Measurements from ENCODE around the gene RDH16. TPM values are rescaled to one million over a fixed set of nuclear protein-coding genes. Genes with fewer than 3 reads are reported as not detected.

Gene RDH16
- total RNA-seq, 1 experiment from 2014 or later, result 0.59 TPM

DNA sequence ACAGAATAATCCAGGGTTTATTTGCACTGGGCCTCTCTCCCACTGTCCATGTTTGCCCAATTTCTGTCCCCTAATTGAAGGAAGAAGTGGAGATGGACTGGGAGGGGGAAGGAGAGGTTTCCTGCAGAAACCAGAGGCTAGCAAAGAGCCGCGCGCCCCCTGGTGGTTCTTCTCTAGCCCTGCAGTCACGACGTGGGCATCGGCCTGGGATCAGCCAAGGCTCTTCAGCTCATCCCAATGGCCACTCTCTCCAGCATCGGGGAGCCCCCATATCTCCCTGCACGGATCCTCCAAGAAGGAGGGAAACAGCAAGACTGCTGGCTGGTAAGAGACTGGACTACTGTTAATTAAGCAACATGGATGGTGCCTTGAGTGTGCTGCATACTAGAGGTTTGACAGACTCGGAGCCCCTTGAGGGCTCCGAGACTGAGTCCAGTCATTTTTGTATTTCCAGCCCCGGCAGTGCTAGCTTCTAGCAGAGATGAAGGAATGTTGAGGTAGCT is 30.2 kb upstream of the RDH16 start:
- Histone ChIP-seq H3K9me2 (ENCODE audit: insufficient read depth) (no peaks in the 10 kb centered on the region), H3K9ac (ENCODE audit: low read length) (no peak overlapping the region), H3K4me1 (ENCODE audit: control insufficient read depth in 1 of 2, insufficient read depth in 2 of 2, low read length in 2 of 2) (peaks cover 10 to 30% of the 10 kb centered on the region in 2 experiments; a peak in 3 of 4 replicates), H3K79me2 (ENCODE audit: insufficient read depth, low read length) (no peaks in the 10 kb centered on the region), H3K36me3 (ENCODE audit: control insufficient read depth in 1 of 2, insufficient read depth in 2 of 2, low read length in 2 of 2) (no peaks in the 10 kb centered on the region), H4K20me1 (ENCODE audit: insufficient read depth) (no peaks in the 10 kb centered on the region), H3K9me3 (ENCODE audit: control insufficient read depth in 1 of 2, insufficient read depth in 1 of 2, low read depth in 1 of 2, low read length in 2 of 2) (no peaks in the 10 kb centered on the region), H3K27ac (ENCODE audit: low read depth, low read length) (no peak overlapping the region), H3K4me2 (ENCODE audit: low read length) (peak overlapping the region; percentile 67), H2AFZ (ENCODE audit: low read depth, low read length, poor library complexity, severe bottlenecking) (peak overlapping the region; percentile 41), H3K27me3 (ENCODE audit: insufficient read depth, low read length) (no peaks in the 10 kb centered on the region), H3K4me3 (replicated peaks in 1 of 2; ENCODE audit: low read depth in 1 of 2, low read length in 2 of 2) (no peak overlapping the region)
- intact Hi-C loops (cut with micrococcal nuclease), result loop anchor here (1.0 to 5.0 kb wide), 4 partner anchors 40 to 230 kb away; partner anchors contain the start of gene HSD17B6
- POLR2A ChIA-PET, result interaction anchor here (1.0 kb wide), 1 partner anchor 262 kb away, joined by 3 read pairs; no protein-coding TSS in a partner anchor
- RAD21 ChIA-PET (ENCODE audit: low non-redundant PET in 1 of 2, low total read pairs in 2 of 2, uncharacterized antibody in 2 of 2, unreplicated experiment in 2 of 2), result interaction anchor here (0.6 to 1.3 kb wide), 6 partner anchors 124 to 230 kb away, joined by 3 to 7 read pairs (median 4); partner anchors contain the start of gene HSD17B6 (in 1 of the 2)
- TF ChIP-seq RAD21 (IDR thresholded peaks at IDR 0.05; ENCODE audit: low read depth) (peak; percentile 99), JUND (IDR thresholded peaks at IDR 0.05) (no peak), CBX3 (IDR thresholded peaks at IDR 0.05; ENCODE audit: low read depth) (no peak), SP1 (IDR thresholded peaks at IDR 0.05; ENCODE audit: low read depth) (no peak)
- TF ChIP-seq, protein P1, sequence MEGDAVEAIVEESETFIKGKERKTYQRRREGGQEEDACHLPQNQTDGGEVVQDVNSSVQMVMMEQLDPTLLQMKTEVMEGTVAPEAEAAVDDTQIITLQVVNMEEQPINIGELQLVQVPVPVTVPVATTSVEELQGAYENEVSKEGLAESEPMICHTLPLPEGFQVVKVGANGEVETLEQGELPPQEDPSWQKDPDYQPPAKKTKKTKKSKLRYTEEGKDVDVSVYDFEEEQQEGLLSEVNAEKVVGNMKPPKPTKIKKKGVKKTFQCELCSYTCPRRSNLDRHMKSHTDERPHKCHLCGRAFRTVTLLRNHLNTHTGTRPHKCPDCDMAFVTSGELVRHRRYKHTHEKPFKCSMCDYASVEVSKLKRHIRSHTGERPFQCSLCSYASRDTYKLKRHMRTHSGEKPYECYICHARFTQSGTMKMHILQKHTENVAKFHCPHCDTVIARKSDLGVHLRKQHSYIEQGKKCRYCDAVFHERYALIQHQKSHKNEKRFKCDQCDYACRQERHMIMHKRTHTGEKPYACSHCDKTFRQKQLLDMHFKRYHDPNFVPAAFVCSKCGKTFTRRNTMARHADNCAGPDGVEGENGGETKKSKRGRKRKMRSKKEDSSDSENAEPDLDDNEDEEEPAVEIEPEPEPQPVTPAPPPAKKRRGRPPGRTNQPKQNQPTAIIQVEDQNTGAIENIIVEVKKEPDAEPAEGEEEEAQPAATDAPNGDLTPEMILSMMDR (IDR thresholded peaks at IDR 0.05 in 2 of 3, conservative IDR thresholded peaks at IDR 0.05 in 1 of 3; ENCODE audit: borderline replicate concordance in 1 of 3, insufficient read depth in 1 of 3, low read depth in 2 of 3, low read length in 2 of 3), result peak; percentile 94 to 97 (median 95)
- ATAC-seq (peak; percentile 73), DNase-seq (ENCODE audit: low read depth, low spot score) (peak; percentile 58)
- BruUV-seq (replicated peaks), result no TSS peak
- CTCF ChIA-PET, result interaction anchor here (0.6 to 4.2 kb wide), 9 partner anchors 9 to 351 kb away, joined by 3 to 36 read pairs (median 4); partner anchors contain the start of genes HSD17B6 and NACA

DNA sequence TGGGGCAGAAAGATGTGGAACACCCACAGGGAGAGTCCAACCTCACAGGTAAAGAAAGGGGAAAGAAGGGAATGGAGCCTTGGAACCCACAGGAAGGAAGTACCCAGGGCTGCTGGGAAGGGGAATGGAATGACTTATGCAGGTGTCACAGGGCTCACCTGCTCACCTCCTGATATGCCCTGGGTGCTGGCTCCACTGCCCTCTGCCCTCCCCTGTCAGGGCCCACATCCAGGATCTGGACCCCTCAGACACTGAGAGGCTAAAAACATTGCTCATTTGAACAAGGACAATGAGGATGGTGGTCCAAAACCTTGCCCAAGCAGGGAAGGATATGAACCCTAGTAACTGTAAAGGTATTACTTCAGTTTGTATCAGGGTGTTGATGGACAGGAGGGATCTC is 29.6 kb upstream of the RDH16 start:
- no peak overlapping the region for H3K4me3 ChIP-seq (replicated peaks in 1 of 2; ENCODE audit: low read depth in 1 of 2, low read length in 2 of 2)
- RAD21 ChIA-PET (ENCODE audit: low non-redundant PET in 1 of 2, low total read pairs in 2 of 2, uncharacterized antibody in 2 of 2, unreplicated experiment in 2 of 2), result interaction anchor here (0.6 to 1.2 kb wide), 3 partner anchors 125 to 224 kb away, joined by 3 to 5 read pairs (median 4); partner anchors contain the start of gene HSD17B6 (in 1 of the 2)

More for the DNA sequence above, 29.6 kb upstream of the RDH16 start:
- Histone ChIP-seq H3K4me2 (ENCODE audit: low read length) (0 out of 2 replicates have a peak overlapping the region, but pooled peaks have one; percentile 67), H3K36me3 (ENCODE audit: control insufficient read depth in 1 of 2, insufficient read depth in 2 of 2, low read length in 2 of 2) (no peaks in the 10 kb centered on the region), H3K79me2 (ENCODE audit: insufficient read depth, low read length) (no peaks in the 10 kb centered on the region), H3K9me3 (ENCODE audit: control insufficient read depth in 1 of 2, insufficient read depth in 1 of 2, low read depth in 1 of 2, low read length in 2 of 2) (no peaks in the 10 kb centered on the region), H4K20me1 (ENCODE audit: insufficient read depth) (no peaks in the 10 kb centered on the region), H3K9ac (ENCODE audit: low read length) (no peak overlapping the region), H3K4me1 (ENCODE audit: control insufficient read depth in 1 of 2, insufficient read depth in 2 of 2, low read length in 2 of 2) (peaks cover 10 to 30% of the 10 kb centered on the region in 2 experiments; a peak in 3 of 4 replicates), H3K9me2 (ENCODE audit: insufficient read depth) (no peaks in the 10 kb centered on the region), H2AFZ (ENCODE audit: low read depth, low read length, poor library complexity, severe bottlenecking) (no peak overlapping the region), H3K27me3 (ENCODE audit: insufficient read depth, low read length) (no peaks in the 10 kb centered on the region), H3K27ac (ENCODE audit: low read depth, low read length) (no peak overlapping the region)
- TF ChIP-seq EZH2 (IDR thresholded peaks at IDR 0.05) (no peak), YY1 (IDR thresholded peaks at IDR 0.05; ENCODE audit: extremely low read depth, insufficient replicate concordance, low read depth, low read length) (no peak), JUND (IDR thresholded peaks at IDR 0.05) (no peak), ZFX (IDR thresholded peaks at IDR 0.05) (no peak)
- no peak for DNase-seq (ENCODE audit: low read depth, low spot score)
- no TSS peak for BruUV-seq (replicated peaks)
- POLR2A ChIA-PET, result interaction anchor here (1.0 kb wide), 1 partner anchor 261 kb away, joined by 3 read pairs; no protein-coding TSS in a partner anchor
- ATAC-seq, result no peak
- CTCF ChIA-PET, result interaction anchor here (0.8 to 4.2 kb wide), 9 partner anchors 10 to 350 kb away, joined by 3 to 36 read pairs (median 5); partner anchors contain the start of genes HSD17B6 and NACA
- intact Hi-C loops (cut with micrococcal nuclease), result loop anchor here (1.0 to 5.0 kb wide), 4 partner anchors 40 to 230 kb away; partner anchors contain the start of gene HSD17B6
